ENCODE results near the gene GOLGA5. TPM values are rescaled to one million over a fixed set of nuclear protein-coding genes. Genes with fewer than 3 reads are reported as not detected.

GOLGA5 gene
- total and polyA plus RNA-seq, 2 of the 13 experiments (the other 11 are each of a cell fraction or from before 2014, with no cell fraction given): 31.0 to 40.0 TPM

- TF ChIP-seq ARID3A (IDR thresholded peaks at IDR 0.05; ENCODE audit: low read depth, low read length) (no peak), ZNF607 (CRISPR knock-in tag; IDR thresholded peaks at IDR 0.05; ENCODE audit: borderline replicate concordance) (peak; percentile 61), ZXDC (CRISPR knock-in tag; IDR thresholded peaks at IDR 0.05) (no peak), ZBTB33 (CRISPR knock-in tag; IDR thresholded peaks at IDR 0.05) (0 out of 2 replicates have a peak, but pooled peaks have one; percentile 20), ATF4 (CRISPR knock-in tag; IDR thresholded peaks at IDR 0.05) (no peak), FOXO4 (CRISPR knock-in tag; conservative IDR thresholded peaks at IDR 0.05) (no peak), PHF21A (CRISPR knock-in tag; IDR thresholded peaks at IDR 0.05) (peak; percentile 51; the same call in 1 of the 2 replicates), SIN3A (IDR thresholded peaks at IDR 0.05; ENCODE audit: borderline replicate concordance, low read depth, low read length) (peak; percentile 78; the same call in 1 of the 2 replicates), ZBTB1 (CRISPR knock-in tag; IDR thresholded peaks at IDR 0.05; ENCODE audit: borderline replicate concordance) (no peak), ZBTB7B (CRISPR knock-in tag; IDR thresholded peaks at IDR 0.05) (peak; percentile 71; the same call in 1 of the 2 replicates), CREB1 (IDR thresholded peaks at IDR 0.05) (peak; percentile 95), CREB1 (CRISPR knock-in tag; IDR thresholded peaks at IDR 0.05) (peak; percentile 67; the same call in 1 of the 2 replicates), BHLHE40 (IDR thresholded peaks at IDR 0.05; ENCODE audit: low read length) (no peak), SOX13 (IDR thresholded peaks at IDR 0.05) (no peak), SOX13 (CRISPR knock-in tag; conservative IDR thresholded peaks at IDR 0.05 in 1 of 2, IDR thresholded peaks at IDR 0.05 in 1 of 2) (peak in 1 of 2 experiments; percentile 20; a peak in 1 of 4 replicates), ETS1 (CRISPR knock-in tag; IDR thresholded peaks at IDR 0.05) (0 out of 2 replicates have a peak, but pooled peaks have one; percentile 48), ETV6 (CRISPR knock-in tag; conservative IDR thresholded peaks at IDR 0.05) (peak; percentile 44; the same call in 1 of the 2 replicates), NFRKB (IDR thresholded peaks at IDR 0.05) (no peak), ATRX (CRISPR knock-in tag; IDR thresholded peaks at IDR 0.05; ENCODE audit: borderline replicate concordance) (no peak)
These were observed at the start of gene GOLGA5 (continued) for GRCh38 chr14:92793709-92794546.

Data from HepG2 (cell line).